HG03039 (cell line): ENCODE results near the gene MAP1LC3B2.

Source experiments
- ATAC-seq: cut with Tn5 transposase; IDR thresholded peaks from one replicate; pipeline ENCODE4 v1.9.1; 2021; ENCODE audit warnings: mild to moderate bottlenecking, moderate library complexity; ENCODE audit not compliant: unreplicated experiment

Gene MAP1LC3B2

DNA sequence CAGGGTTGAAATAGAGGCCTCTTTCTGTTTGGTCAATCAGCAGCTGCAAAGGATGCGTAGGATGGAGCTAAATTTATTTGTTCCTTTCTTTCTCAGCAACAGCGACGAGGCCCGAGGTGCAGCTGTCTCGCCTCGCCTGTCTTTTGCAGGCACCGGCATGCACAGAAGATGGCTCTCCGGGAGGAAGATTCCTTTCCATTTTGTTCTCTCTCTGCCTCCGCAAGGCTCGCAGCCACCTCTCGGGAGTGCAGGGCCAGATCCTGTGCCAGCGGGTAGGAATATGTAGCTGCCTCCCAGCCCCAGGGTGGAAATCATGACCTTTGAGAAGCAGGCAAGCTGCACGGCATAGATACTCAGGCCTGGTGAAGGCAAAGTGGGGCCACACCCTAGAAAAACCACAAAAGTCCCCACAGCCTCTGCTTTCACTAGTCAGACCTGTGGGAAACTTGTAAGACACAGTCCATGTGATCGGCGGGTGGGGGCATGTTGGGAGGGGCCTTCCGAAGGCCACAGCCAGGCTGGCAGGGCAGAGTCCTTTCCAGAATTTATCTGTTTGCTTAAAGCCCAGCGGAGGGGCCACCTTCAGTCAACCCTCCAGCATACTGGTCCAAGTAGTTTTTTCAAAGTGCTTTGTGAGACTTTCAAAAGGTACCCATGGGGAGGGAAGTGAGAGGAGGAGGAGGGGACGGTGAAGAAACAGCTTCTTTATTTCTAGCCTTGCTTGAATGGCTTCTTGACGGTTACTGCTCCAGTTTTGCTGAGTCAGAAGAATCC lies at the start of gene MAP1LC3B2:
MAP1LC3B2 (plus strand) TSS at position 220 of the 774 bp plus-strand sequence. CDS start 16,562 bp downstream, outside the sequence.
- ATAC-seq, result peak; percentile 73

- no peak for ATAC-seq
These were observed 45.2 kb upstream of the MAP1LC3B2 start for GRCh38 chr12:116513944-116514343.

- ATAC-seq, result no peak
These were observed 43.5 kb upstream of the MAP1LC3B2 start for GRCh38 chr12:116515684-116516083.

GRCh38 chr12:116516657-116517056 lies 42.5 kb upstream of the MAP1LC3B2 start:
- ATAC-seq, result no peak

DNA sequence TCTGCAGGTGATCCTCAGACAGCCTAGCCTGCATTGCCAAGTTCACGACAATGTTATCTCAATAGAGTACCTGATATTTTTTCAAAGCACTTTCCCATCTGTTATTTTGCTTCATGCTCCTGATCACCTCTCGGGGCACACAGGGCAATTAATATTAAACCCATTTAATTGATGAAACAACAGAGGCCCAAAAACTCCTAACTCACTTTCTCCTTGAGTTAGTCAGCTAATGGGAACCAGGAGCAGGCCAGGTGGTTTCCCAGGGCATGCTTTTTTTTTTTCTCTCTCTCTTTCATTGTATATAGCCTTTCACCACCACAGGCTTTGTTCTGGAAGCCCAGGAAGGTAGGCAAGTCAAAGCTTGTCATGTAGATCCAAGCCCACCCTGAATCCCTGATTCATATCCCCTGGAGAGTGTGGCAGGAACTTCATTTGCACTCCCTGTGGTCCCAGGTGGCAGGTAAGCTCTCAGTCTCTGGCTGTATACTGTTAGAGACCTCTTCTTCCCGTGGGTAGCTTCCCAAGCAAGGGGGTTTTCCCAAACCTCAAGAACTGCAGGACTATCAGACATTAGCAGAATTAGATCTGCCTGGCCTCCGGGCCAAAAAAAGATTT lies 41.6 kb upstream of the MAP1LC3B2 start:
- ATAC-seq, result no peak

GRCh38 chr12:116520225-116520760 lies 38.9 kb upstream of the MAP1LC3B2 start:
- ATAC-seq, result no peak

DNA sequence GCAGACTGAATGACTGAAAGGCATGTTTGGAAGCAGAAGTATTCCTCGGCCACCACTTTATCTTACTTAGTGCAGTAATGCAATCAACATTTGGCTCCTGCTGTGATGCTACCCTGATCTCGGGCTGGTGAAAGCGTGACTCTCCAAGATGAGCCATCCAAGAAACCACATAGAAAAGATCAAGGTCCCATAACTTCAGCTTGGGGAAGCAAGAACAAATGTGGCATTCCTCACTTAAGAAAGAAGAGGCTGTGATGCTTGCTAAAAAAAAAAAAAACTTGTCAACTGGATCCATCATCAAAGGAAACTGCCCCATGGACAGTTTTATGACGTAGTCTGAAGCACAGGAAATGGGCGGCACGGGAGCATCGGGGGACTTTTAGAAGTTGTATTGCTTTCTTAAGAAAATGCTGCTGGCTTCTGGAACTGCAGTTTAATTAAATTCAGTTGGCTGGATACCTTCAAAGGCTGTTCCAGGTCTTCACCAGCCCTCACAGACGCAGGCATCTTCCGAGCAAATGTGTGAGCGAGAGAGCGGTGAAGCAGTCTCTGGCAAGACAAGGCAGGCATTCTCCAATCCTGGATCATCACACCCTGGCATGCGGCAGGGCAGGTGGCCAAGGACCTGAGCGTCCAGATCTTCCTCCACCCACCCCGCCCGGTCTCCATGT lies 38.2 kb upstream of the MAP1LC3B2 start:
- no peak for ATAC-seq

GRCh38 chr12:116524311-116524710 lies 34.9 kb upstream of the MAP1LC3B2 start:
- no peak for ATAC-seq

DNA sequence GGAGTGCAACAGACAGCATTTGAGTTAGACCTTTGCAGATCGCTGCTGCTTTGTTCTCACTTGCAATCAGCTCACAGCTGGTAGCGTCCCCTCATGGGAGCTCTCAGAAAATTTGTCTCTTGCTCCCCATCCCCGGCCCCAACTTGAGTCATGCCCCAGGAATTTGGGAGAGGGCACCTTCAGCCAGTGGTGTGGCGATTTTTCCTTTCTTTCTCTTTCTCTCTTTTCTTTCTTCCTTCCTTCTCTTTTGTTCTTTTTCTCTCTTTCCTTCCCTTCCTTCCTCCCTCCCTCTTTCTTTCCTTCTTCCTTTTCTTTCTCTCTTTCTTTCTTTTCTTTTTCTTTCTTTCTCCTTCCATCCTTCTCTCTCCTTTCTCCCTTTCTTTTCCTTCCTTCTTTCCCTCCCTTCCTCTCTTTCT lies 34.2 kb upstream of the MAP1LC3B2 start:
- ATAC-seq, result no peak

GRCh38 chr12:116525418-116526001 lies 33.7 kb upstream of the MAP1LC3B2 start:
- ATAC-seq, result no peak

- ATAC-seq, result no peak
These were observed 31.1 kb upstream of the MAP1LC3B2 start for GRCh38 chr12:116528065-116528464.

DNA sequence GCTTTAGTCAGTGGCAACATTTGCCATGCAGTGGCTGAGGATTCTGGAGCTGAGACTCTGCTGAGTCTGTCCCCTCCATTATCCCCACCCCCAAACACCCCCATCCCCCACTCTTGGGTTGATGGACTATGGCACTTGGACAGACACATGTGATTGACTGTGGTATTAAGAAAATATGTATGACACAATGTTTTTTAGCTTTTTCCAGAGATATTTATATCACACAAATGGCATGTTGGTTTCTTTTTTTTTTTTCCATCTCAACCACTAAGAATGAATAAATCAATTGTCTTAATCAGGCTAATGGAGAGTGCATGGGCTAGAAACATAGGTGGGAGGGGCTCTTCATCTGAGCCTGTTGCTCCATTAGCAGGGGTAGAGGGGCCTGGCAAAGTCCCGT lies 30.7 kb upstream of the MAP1LC3B2 start:
- no peak for ATAC-seq

DNA sequence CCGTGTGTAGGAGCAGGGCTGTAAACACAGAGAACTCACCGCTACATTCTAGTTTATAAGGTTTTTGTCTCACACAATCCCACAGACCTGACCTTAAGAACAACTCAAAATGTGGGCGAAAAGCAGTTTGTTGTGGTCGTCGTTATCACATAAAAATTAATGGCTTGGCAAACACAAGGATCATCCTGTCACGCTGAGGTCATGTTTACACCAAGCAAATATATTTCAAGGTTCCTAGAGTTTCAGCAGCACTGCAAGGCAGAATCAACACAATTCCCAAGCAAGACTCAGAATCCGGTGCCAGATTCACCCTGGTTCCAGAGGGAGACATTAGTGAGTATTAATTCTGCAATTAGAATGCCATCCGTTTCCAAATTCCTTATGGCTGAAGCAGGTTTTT lies 30.1 kb upstream of the MAP1LC3B2 start:
- ATAC-seq, result no peak

DNA sequence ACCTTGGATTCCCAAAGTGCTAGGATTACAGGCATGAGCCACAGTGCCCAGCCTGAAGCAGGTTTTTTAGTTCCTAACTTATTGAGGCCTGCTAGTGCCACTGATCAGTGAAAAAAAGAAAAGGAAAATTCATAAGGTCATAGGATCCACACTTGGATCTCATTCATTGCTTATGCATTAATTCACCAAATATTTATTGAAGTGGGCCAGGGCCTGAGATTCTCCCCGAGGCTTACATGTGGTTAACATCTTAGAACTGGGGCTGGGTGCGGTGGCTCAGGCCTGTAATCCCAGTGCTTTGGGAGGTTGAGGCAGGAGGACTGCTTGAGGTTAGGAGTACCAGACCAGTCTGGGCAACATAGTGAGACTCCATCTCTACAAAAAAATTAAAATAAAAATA lies 29.5 kb upstream of the MAP1LC3B2 start:
- no peak for ATAC-seq

DNA sequence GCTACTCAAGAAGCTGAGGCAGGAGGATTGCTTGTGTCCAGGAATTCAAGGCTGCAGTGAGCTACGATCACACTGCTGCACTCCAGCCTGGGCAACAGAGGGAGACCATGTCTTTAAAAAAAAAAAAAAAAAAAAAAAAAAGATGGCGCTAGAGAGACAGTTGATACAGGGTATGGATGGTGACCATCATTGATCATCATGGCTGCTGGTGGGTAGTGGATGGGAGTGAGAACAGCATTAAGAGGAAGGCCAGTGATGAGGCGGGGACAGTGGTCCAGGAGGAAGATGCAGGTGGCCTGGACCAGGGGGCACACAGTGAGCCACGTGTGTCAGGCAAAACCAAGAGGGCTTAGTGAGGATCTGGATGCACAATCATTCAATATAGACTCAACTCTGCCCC lies 26.8 kb upstream of the MAP1LC3B2 start:
- ATAC-seq, result no peak

DNA sequence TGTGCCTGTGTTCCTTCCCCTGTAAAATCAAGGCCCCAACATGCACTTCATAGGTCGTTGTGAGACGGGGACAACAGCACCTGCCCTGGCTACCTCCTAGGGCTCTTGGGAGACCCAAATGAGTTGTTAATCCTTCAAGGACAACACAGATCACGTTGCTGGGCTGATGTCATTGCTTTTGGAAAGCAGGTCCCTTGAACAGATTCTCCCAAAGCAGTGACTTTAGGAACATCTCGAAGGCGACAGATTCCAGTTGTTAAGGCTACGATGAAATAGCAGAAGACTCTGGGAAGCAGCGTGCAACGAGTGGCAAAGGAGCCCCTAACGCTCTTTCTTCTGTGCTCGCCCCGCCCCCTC lies 26.2 kb upstream of the MAP1LC3B2 start:
- ATAC-seq, result no peak

- peak; percentile 50 for ATAC-seq
These were observed 25.6 kb upstream of the MAP1LC3B2 start for GRCh38 chr12:116533343-116534251.

DNA sequence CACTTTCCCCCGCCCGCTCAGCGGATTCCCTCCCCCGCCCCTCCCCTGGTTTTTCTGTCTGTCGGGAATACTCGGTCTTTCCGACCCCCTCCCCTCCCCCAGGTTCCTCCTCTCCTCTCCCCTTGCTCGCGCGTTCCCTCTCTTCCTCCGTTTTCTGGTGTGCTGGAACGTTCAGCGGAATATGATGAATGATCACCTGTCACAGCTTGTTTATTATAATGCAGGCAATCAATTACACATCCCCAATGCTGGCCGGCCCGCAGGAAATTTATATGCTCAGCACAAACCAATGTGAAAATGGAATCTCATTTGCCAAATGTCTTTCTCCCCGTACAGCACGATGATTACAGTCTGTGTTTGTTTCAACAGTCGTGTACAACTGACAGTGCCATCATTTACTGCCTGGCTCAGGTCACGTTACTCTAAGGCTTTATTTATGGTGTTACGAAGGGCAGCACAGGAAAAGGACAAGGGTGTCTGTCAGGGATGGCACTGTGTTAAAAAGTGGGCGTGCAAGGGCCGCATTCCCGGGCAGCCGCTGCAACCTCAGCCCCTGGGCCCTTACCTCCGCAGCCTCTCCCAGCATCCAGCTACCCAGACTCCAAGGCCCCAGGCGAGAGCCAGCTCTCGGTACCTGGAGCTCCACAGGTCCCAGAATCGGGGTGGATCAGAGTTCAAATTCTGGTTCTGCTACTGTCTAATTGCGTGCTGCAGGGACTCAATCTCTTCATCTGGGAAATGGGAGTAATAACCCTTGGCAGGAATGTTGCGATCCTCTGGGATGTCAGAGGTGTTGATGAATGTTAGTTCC lies 24.7 kb upstream of the MAP1LC3B2 start:
- ATAC-seq, result no peak

DNA sequence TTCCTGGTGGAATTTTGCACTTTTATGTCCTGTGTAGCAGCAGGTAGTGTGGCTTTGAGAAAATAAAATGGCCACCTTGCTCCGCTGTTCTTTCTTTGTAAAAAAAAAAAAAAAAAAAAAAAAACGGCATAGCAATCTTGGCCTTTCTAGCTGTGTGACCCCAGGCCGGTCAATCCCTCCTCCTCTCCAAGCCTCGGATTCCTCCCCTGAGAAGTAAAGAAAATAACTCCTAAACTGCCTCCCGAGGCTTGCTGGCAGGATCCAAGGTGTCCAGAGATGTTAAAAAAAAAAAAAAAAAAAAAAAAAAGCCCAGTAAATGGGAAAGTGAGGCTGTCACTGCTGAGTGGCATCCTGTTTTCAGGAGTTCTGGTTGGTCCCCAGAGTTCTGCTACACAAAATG lies 23.9 kb upstream of the MAP1LC3B2 start:
- ATAC-seq, result no peak
